Activated CD4-positive, alpha-beta T cell treated with anti-CD3 and anti-CD28 coated beads, Interleukin-2, amount 10 ng/mL, durations not matched to agents 7 days and 5 days (primary cell): ENCODE results near the gene GASK1A. TPM values are rescaled to one million over a fixed set of nuclear protein-coding genes. Genes with fewer than 3 reads are reported as not detected.

Experiments
- CTCF ChIA-PET: fragments of 350-600 bp; sonication (Branson Sonifier 250); formaldehyde crosslinking; loops from one replicate; lab custom pipeline; 2021; ENCODE audit warnings: antibody characterized with exemption; lab: Charles Lee
- POLR2A ChIA-PET: fragments of 350-600 bp; sonication (Branson Sonifier 250); formaldehyde crosslinking; loops from one replicate; lab custom pipeline; 2021; ENCODE audit warnings: antibody characterized with exemption; lab: Charles Lee
- DNase-seq: peaks from one replicate; pipeline ENCODE4 v3.0.0-alpha.2; 2020
- H3K27ac Mint-ChIP-seq: one replicate; pipeline ENCODE4 v1.8.0; 2021; ENCODE audit warnings: mild to moderate bottlenecking, moderate library complexity, mixed read lengths
- H3K27me3 Mint-ChIP-seq: one replicate; pipeline ENCODE4 v1.8.0; 2021; ENCODE audit warnings: mixed read lengths
- H3K36me3 Mint-ChIP-seq: one replicate; pipeline ENCODE4 v1.8.0; 2021; ENCODE audit warnings: low read depth, mixed read lengths
- H3K4me1 Mint-ChIP-seq: one replicate; pipeline ENCODE4 v1.8.0; 2021; ENCODE audit warnings: mixed read lengths
- H3K4me3 Mint-ChIP-seq: one replicate; pipeline ENCODE4 v1.8.0; 2021; ENCODE audit warnings: mild to moderate bottlenecking, moderate library complexity, mixed read lengths
- H3K9me3 Mint-ChIP-seq: one replicate; pipeline ENCODE4 v1.8.0; 2021; ENCODE audit warnings: mixed read lengths
- total RNA-seq, 2 experiments: library from RNA; stranded (reverse); gene quantifications; one replicate each; pipeline ENCODE4 v1.2.3, GENCODE V29; 2021

The GASK1A gene
- total RNA-seq, 2 experiments from 2014 or later = not detected

GRCh38 chr3:43009547-43009946 lies 30.4 kb downstream of the GASK1A start:
- CTCF ChIA-PET = interaction anchor here (0.9 kb wide), 1 partner anchor 13 kb away, joined by 4 read pairs; no protein-coding TSS in a partner anchor

GRCh38 chr3:43010638-43011037 lies 31.5 kb downstream of the GASK1A start:
- CTCF ChIA-PET = no interaction called here
- H3K27me3 Mint-ChIP-seq = no peaks in the 10 kb centered on the region
- no peaks in the 10 kb centered on the region for H3K4me1 Mint-ChIP-seq
- POLR2A ChIA-PET = no interaction called here
- H3K36me3 Mint-ChIP-seq = no peaks in the 10 kb centered on the region
- peaks cover 5% of the 10 kb centered on the region for H3K9me3 Mint-ChIP-seq
- H3K27ac Mint-ChIP-seq = peak overlapping the region; percentile 27
- no peak overlapping the region for H3K4me3 Mint-ChIP-seq
- DNase-seq = no peak

More at GRCh38 chr3:43009547-43009946, 30.4 kb downstream of the GASK1A start:
- POLR2A ChIA-PET = no interaction called here
- peaks cover 2% of the 10 kb centered on the region for H3K4me1 Mint-ChIP-seq
- no peaks in the 10 kb centered on the region for H3K27me3 Mint-ChIP-seq
- peaks cover 5% of the 10 kb centered on the region for H3K9me3 Mint-ChIP-seq
- no peak overlapping the region for H3K4me3 Mint-ChIP-seq
- no peak overlapping the region for H3K27ac Mint-ChIP-seq
- H3K36me3 Mint-ChIP-seq = no peaks in the 10 kb centered on the region
- DNase-seq = no peak

- no peak for DNase-seq
- Mint-ChIP-seq H3K4me3 (no peak overlapping the region), H3K4me1 (no peaks in the 10 kb centered on the region), H3K27ac (no peak overlapping the region), H3K27me3 (no peaks in the 10 kb centered on the region), H3K36me3 (no peaks in the 10 kb centered on the region), H3K9me3 (peaks cover 5% of the 10 kb centered on the region)
- POLR2A ChIA-PET = no interaction called here
- CTCF ChIA-PET = no interaction called here
Observed at GRCh38 chr3:43011638-43012037, 32.5 kb downstream of the GASK1A start.

- Mint-ChIP-seq H3K36me3 (no peaks in the 10 kb centered on the region), H3K27me3 (no peaks in the 10 kb centered on the region), H3K4me3 (no peak overlapping the region), H3K4me1 (no peaks in the 10 kb centered on the region), H3K9me3 (peaks cover 5% of the 10 kb centered on the region), H3K27ac (no peak overlapping the region)
- CTCF ChIA-PET = no interaction called here
- POLR2A ChIA-PET = no interaction called here
- no peak for DNase-seq
Observed at GRCh38 chr3:43012174-43012573, 33.1 kb downstream of the GASK1A start.

GRCh38 chr3:43013256-43013655 lies 34.1 kb downstream of the GASK1A start:
- ChIA-PET POLR2A (no interaction called here), CTCF (no interaction called here)
- Mint-ChIP-seq H3K9me3 (peaks cover 5% of the 10 kb centered on the region), H3K4me3 (no peak overlapping the region), H3K27ac (no peak overlapping the region), H3K4me1 (no peaks in the 10 kb centered on the region), H3K36me3 (no peaks in the 10 kb centered on the region), H3K27me3 (no peaks in the 10 kb centered on the region)
- DNase-seq = no peak

- no peaks in the 10 kb centered on the region for H3K36me3 Mint-ChIP-seq
- POLR2A ChIA-PET = no interaction called here
- no peak overlapping the region for H3K27ac Mint-ChIP-seq
- H3K9me3 Mint-ChIP-seq = peaks cover 5% of the 10 kb centered on the region
- H3K4me3 Mint-ChIP-seq = no peak overlapping the region
- no peaks in the 10 kb centered on the region for H3K27me3 Mint-ChIP-seq
- DNase-seq = peak; percentile 46
- CTCF ChIA-PET = no interaction called here
- no peaks in the 10 kb centered on the region for H3K4me1 Mint-ChIP-seq
Observed at GRCh38 chr3:43013743-43014155, 34.6 kb downstream of the GASK1A start.

- no peak for DNase-seq
- Mint-ChIP-seq H3K4me3 (no peak overlapping the region), H3K9me3 (peaks cover 7% of the 10 kb centered on the region), H3K4me1 (peaks cover 2% of the 10 kb centered on the region), H3K27ac (no peak overlapping the region), H3K27me3 (no peaks in the 10 kb centered on the region), H3K36me3 (no peaks in the 10 kb centered on the region)
- ChIA-PET CTCF (interaction anchor here (0.6 kb wide), 1 partner anchor 507 kb away, joined by 3 read pairs; no protein-coding TSS in a partner anchor), POLR2A (no interaction called here)
Observed at GRCh38 chr3:43014241-43014640, 35.1 kb downstream of the GASK1A start.

GRCh38 chr3:43014956-43015355 lies 35.8 kb downstream of the GASK1A start:
- POLR2A ChIA-PET = no interaction called here
- DNase-seq = no peak
- Mint-ChIP-seq H3K27me3 (no peaks in the 10 kb centered on the region), H3K9me3 (peaks cover 11% of the 10 kb centered on the region), H3K36me3 (no peaks in the 10 kb centered on the region), H3K4me1 (peaks cover 2% of the 10 kb centered on the region), H3K4me3 (no peak overlapping the region), H3K27ac (no peak overlapping the region)
- CTCF ChIA-PET = no interaction called here

- Mint-ChIP-seq H3K27me3 (no peaks in the 10 kb centered on the region), H3K4me1 (peaks cover 3% of the 10 kb centered on the region)
- POLR2A ChIA-PET = no interaction called here
Observed at GRCh38 chr3:43015572-43015971, 36.5 kb downstream of the GASK1A start.

GRCh38 chr3:43015991-43016865 lies 37.1 kb downstream of the GASK1A start:
- peak; percentile 18 for DNase-seq

More at GRCh38 chr3:43015572-43015971, 36.5 kb downstream of the GASK1A start:
- peaks cover 7% of the 10 kb centered on the region for H3K9me3 Mint-ChIP-seq
- no peak overlapping the region for H3K27ac Mint-ChIP-seq
- no peak overlapping the region for H3K4me3 Mint-ChIP-seq
- DNase-seq = no peak
- CTCF ChIA-PET = no interaction called here
- no peaks in the 10 kb centered on the region for H3K36me3 Mint-ChIP-seq

GRCh38 chr3:43017004-43017403 lies 37.9 kb downstream of the GASK1A start:
- Mint-ChIP-seq H3K4me3 (no peak overlapping the region), H3K27me3 (no peaks in the 10 kb centered on the region), H3K27ac (no peak overlapping the region), H3K4me1 (peaks cover 17% of the 10 kb centered on the region), H3K36me3 (peaks cover 4% of the 10 kb centered on the region), H3K9me3 (peaks cover 11% of the 10 kb centered on the region)
- CTCF ChIA-PET = interaction anchor here (0.6 kb wide), 1 partner anchor 10 kb away, joined by 3 read pairs; no protein-coding TSS in a partner anchor
- DNase-seq = no peak
- POLR2A ChIA-PET = no interaction called here

More at GRCh38 chr3:43015991-43016865, 37.1 kb downstream of the GASK1A start:
- Mint-ChIP-seq H3K4me1 (peaks cover 9% of the 10 kb centered on the region), H3K9me3 (peaks cover 7% of the 10 kb centered on the region), H3K27me3 (no peaks in the 10 kb centered on the region), H3K27ac (no peak overlapping the region), H3K4me3 (no peak overlapping the region), H3K36me3 (peaks cover 1% of the 10 kb centered on the region)
- POLR2A ChIA-PET = no interaction called here
- CTCF ChIA-PET = no interaction called here

- no peak overlapping the region for H3K27ac Mint-ChIP-seq
- peaks cover 13% of the 10 kb centered on the region for H3K9me3 Mint-ChIP-seq
- ChIA-PET POLR2A (no interaction called here), CTCF (interaction anchor here (0.6 kb wide), 1 partner anchor 9 kb away, joined by 3 read pairs; no protein-coding TSS in a partner anchor)
- H3K36me3 Mint-ChIP-seq = peaks cover 10% of the 10 kb centered on the region
- H3K4me3 Mint-ChIP-seq = no peak overlapping the region
- peaks cover 24% of the 10 kb centered on the region for H3K4me1 Mint-ChIP-seq
- DNase-seq = no peak
- H3K27me3 Mint-ChIP-seq = no peaks in the 10 kb centered on the region
Observed at GRCh38 chr3:43017593-43018195, 38.6 kb downstream of the GASK1A start.

GRCh38 chr3:43018246-43018645 lies 39.1 kb downstream of the GASK1A start:
- peaks cover 13% of the 10 kb centered on the region for H3K36me3 Mint-ChIP-seq
- peaks cover 16% of the 10 kb centered on the region for H3K9me3 Mint-ChIP-seq
- H3K27ac Mint-ChIP-seq = no peak overlapping the region
- H3K27me3 Mint-ChIP-seq = no peaks in the 10 kb centered on the region
- DNase-seq = no peak
- CTCF ChIA-PET = no interaction called here
- H3K4me3 Mint-ChIP-seq = no peak overlapping the region
- POLR2A ChIA-PET = no interaction called here
- peaks cover 30% of the 10 kb centered on the region for H3K4me1 Mint-ChIP-seq
